ENCODE measurements around the gene CENPC.

- TF ChIP-seq CTCF (conservative IDR thresholded peaks at IDR 0.05; ENCODE audit: low read depth, low read length) (no peak), EZH2 (IDR thresholded peaks at IDR 0.05; ENCODE audit: borderline replicate concordance, low read depth, low read length, poor library complexity, severe bottlenecking) (no peak)
These were observed 70.1 kb downstream of the CENPC start for GRCh38 chr4:67475155-67475554.

Data from A673 (cell line).